ENCODE results near the gene ZNF488. TPM values are rescaled to one million over a fixed set of nuclear protein-coding genes. Genes with fewer than 3 reads are reported as not detected.
"Not testable (repeated sequence)": the region's sequence is repeated elsewhere in the genome, so short reads cannot be mapped to it uniquely, and the experiment has no call there.

The ZNF488 gene
- total RNA-seq, 1 donor from 2014 or later: 0.93 TPM

DNA sequence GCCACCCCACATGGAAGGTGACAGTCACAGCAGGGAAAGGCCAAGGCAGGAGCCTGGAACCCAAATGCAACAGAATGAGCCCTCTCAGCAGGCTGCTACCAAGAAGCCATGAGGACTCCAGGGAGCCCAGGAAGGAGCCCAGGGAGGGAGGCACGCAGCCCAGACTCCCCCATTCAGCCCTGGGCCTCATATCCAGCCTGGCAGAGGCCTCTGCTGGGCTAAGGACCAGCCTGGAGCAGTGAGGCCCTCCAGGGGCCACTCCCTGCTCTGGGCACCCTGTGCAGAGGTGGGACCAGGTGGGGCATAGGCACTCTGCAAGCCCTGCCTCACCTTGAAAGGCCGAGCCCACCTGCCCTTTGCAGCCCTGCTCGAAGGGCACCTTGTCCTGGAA, 25.8 kb upstream of the ZNF488 start:
- intact Hi-C loops (cut with micrococcal nuclease): no loop called here

DNA sequence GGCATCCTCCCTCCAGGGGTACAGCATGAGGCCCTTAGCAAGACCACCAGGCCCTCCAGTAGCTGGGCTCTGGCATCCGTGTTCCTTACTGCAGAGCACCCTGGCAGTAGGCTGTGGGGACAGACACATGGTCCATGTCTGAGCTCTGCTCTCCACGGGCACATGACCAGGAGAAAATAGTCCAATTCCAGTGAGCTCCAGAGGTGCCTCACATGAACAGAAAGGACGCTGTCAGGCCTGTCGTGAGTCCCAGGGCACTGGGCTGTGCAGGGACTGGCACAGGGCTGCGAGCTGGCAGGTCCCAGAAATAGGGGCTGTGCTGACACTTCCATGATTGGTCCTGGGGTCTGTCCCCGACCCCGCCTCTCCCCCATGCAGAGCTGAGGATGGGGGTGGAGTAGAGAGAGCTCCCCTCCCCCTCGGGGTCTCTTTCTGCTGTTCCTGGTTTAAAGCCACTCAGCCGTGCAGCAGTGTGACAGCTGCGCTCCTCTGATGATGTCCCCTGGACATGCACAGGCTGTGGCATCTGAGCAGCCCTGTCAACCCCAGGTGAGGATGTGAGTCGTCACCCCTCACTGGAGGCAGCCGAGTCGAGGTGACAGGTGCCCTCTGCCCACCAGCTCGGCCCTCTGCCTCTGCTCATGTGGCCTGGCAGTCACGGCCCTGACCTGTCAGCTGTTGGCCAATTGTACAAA, 25.2 kb upstream of the ZNF488 start:
- intact Hi-C loops (cut with micrococcal nuclease): no loop called here

DNA sequence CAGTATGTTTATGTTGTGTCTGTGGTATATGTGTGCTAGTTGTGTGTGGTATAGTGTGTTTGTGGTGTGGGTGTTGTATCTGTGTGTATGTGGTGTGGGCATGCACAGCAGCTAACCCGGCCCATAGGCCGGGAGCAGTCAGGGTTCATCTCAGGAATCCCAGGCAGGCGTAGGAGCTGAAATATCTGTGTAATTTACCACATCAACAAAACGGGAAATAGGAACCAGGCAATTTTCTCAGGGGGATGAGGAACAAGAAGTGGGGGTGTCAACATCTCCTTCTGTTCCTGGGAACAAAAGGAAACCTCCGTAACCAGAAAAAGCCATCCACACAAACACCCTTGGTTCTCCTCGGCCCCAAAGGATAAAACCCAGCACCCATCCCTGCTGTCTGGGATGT, 24.5 kb upstream of the ZNF488 start:
- intact Hi-C loops (cut with micrococcal nuclease): no loop called here

DNA sequence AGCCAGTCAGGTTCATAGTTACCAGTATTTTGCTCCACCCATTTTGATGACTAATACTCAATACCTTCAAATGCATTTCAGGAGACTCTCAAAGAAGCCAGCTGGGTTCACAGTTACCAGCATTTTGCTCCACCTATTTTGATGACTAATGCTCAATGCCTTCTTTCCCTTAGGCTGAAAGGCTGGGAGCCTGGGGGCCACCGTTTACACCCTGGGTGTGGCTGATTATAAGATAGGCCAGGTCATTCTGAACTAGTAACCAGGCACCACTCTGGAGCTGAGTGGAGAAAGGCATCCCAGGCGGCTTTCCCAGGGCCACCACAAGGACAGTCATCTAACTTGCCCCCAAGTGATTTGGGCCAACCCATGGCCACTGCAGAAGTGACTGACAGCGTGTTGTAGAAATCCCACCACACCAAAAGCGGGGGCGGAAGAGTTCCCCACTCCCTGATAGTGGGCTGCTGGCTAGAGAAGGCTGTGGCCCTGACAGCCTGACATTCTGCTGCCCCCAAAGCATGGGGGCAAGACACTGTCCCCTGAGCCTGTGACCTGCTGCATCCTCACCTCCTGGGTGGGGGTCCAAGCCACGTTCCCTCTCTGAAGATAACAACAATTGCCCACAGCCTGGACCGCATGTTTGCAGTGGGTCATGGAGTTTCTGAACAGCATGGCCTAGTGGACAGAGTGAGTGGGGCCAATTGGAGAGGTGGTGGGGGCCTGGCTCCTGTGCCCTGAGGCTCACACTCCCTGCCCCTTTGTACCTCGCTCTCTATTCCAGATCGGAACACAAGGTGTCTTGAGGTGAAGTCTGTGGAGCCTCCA, 23.0 kb upstream of the ZNF488 start:
- intact Hi-C loops (cut with micrococcal nuclease): no loop called here

DNA sequence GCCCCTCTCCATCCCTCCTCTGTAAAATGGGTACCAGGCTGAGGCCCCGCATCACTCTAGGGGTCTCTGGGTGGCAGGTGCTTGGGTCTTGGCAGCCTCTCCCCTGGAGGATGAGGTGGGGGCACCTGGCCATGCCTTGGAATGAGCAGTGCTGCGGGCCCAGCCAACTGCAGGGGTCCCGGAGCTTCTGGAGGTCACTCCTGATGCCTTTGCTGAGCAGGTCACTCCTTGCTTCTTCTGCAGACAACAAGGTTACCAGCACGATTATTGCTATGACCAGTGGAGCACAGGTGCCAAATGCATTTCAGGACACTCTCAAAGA, 22.4 kb upstream of the ZNF488 start:
- intact Hi-C loops (cut with micrococcal nuclease): no loop called here

DNA sequence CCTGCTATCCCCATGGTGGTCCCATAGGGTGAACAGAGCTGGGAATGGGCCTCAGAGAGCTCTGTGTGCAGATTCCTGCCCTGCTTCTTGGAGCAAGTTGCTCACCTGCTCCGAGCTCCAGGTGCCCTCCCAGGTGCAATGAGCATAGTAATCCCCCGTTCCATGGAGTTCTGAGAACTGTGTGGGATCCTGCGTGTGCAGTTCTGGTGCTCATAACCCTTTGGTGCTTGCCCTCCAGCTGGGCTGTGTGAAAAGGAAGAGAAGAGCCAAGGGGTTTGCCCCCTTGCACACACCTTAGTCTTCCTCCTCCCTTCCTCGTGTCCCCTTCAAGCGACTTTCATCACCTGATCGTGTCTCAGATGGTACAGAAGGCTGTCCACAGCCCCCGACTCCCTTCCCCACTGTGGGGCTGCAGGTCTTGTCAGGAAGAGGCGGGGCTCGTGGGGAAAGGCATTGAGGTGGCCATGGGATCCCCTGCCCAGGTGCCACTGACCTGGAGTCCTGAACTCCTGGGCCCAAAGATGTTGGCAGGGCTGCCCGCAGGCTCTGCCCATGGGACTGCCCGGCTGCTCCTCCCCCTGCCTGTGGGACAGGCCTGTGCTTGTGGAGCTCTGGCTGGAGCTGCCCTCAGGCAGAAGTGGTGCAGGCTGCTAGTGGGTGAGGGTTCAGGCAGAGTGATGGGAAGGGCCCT, 21.9 kb upstream of the ZNF488 start:
- intact Hi-C loops (cut with micrococcal nuclease): no loop called here

DNA sequence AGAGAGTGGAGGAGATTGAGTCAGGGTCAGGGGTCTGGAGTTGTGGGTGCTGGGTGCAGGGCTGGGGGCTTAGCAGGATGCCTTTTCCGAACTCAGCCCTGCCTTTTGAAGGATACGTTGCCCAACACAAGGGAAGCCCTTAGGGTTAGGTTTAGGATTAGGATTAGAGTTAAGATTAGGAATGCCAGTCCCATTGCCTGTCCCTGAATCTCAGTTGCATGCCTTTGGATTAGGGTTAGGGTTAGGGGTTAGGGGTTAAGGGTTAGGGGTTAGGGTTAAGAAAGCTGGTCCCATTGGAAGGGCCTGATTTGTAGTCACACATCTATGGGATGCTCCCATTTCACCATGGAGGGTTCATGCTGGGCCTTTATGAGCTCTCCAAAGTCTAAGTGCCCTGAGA, 20.8 kb upstream of the ZNF488 start:
- intact Hi-C loops (cut with micrococcal nuclease): no loop called here

DNA sequence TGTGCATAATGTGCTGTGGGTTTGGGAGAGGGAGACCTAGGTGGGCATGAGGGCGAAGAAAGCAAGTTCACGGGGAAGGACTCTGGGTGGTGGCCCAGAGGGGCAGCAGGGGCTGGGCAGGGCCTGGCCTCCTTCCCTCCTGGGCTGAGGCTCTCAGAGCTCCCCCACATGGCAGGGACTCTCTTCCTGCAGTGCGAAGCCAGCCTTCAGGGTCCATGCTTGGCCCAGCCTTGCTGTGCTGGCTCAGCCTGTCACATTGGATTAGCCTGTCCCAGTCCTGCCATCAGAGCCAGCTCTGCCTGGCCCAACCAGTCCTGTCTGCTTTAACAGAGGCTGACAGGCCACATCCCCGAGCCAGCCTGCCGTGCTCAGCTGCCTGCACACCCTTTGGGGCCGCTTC, 20.4 kb upstream of the ZNF488 start:
- intact Hi-C loops (cut with micrococcal nuclease): no loop called here

DNA sequence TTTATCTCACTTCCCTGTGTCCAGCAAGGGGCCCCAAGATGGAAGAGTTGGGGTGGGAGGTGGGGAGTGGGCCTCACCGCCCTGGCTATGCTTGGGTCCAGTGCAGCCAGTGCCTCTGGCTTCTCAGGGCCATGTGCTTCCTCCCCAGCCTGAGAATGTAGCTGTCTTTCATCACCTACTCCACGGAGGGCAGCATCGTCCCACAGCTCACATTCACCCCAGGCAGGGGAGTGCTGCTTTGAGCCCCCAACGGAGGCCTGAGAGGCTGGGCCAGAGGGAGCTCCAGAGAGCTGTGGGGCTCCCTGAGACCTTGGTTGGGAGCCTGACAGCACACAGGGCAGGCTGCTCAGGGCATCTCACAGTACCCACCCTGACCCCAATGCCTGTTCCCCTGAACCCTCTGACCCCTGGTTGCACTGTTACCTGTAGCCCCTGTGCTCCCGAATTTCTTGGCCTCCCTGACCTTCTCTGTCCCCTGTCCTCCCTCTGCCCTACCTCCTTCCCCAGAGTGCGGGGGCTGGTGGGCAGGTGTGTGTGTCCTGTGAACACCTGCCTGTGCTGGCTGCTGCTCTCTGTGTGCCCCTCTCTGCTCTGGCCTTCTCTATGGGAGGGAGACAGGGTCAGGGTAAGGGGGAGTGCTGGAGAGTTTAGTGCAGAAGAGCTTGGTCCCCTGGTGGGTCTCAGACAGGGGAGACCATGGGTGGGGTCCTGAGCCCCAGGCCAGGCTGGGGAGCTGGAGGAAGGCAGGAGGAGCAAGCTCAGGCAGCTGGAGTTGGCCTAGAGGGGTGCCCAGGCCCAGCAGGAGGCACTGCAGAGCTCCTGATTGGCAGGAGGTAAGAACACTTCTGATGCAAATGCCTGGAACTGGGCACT, 19.6 kb upstream of the ZNF488 start:
- intact Hi-C loops (cut with micrococcal nuclease): no loop called here

DNA sequence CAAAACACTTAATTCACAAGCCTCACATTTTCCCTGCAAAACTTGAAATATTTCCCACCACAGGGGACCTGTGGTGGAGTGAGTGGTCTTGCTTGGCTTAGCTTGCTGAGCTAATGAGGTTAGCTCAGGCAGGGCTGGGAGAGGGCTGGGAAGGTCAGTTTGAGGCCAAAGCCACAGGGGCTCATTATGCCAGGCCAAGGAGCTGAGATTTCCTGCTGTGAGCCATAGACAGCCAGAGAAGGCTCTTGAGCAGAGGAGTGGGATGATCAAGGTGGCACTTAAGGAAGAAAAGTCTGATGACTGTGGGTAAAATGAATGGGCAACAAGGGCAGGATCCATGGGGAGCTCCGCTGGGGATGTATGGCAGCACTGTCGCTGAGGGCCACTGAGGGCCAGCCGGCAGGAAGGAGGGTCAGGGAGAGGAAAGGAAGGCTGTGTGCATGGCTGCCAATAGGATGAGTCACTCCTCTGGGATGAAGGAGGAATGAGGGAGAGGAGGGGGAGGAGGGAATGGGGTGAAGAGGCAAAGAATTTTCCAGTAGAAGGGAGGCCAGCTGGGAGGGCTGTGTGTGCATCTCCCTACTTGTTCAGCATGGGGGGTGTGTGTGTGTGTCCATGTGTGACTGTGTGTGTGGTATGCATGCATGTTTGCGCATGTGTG, 18.7 kb upstream of the ZNF488 start:
- intact Hi-C loops (cut with micrococcal nuclease): no loop called here

DNA sequence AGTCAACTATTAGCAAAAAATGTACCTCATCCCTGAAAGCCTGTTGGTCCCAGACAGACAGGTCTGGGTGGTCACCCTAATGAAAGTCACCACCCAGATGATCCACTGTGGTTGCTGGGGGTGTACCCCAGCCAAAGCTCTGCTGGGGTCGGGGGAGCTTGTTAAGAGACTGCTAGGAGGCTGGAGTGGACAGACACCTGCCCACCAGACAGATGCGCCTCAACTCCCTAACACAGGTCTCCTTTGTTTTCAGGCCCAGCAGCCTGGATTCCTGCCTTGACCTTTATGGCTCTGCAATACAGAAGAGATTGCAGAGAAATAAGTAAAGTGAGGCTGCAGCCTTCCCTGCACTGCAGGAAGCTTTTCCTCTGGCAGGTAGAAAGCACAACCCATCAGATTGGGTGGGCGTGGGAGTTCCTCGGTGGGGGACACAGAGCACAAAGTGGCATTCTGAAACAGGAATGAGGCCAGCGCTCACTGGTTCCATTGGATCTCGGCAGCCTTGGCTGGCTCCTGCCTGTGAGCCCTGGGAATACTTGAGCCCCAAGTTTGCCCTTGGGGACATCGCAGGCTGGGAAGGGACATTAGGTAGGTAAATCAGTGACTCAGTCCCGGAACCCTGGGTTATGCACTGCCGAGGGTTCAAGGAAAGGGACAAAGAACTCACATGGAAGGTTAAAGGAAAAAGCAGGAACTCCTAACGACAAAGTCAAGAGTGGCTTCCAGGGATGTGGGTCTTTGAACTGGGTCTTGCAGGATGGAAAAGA, 18.0 kb upstream of the ZNF488 start:
- intact Hi-C loops (cut with micrococcal nuclease): no loop called here

DNA sequence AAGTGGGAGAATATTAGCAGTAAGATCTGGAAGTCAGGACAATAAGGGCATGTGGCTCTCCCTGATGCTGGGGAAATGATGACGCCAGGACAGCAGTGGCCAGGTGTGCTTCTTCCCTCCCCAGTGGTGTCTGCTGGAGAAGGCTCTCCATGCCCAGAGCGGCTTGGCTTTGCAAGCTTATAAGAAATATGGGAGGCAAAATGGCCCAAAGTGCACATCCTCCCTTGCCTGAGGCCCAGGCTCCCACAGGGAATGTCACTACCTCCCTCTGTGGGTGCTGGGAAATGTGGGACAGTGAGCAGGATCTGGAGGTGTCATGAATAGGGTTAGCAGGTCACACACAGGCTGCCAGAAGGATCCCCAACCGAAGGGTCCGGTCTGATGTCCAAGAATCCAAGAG, 17.1 kb upstream of the ZNF488 start:
- intact Hi-C loops (cut with micrococcal nuclease): no loop called here

DNA sequence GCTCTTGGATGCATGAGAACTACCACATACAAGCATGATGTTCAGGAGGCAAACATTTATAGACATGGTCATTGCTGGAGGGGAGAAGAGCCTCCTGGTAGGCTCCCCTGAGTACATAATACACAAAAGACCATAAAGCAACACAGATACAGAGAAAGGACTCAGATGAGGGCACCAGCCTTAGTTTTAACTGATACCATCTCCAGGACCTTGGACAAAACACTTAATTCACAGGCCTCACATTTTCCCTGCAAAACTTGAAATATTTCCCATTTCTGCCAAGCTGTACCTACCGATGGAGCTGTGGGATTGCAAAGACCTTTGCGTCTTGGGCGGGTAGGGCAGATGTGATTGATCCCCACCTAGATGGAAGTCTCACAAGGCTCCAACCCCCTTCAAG, 16.7 kb upstream of the ZNF488 start:
- intact Hi-C loops (cut with micrococcal nuclease): no loop called here

DNA sequence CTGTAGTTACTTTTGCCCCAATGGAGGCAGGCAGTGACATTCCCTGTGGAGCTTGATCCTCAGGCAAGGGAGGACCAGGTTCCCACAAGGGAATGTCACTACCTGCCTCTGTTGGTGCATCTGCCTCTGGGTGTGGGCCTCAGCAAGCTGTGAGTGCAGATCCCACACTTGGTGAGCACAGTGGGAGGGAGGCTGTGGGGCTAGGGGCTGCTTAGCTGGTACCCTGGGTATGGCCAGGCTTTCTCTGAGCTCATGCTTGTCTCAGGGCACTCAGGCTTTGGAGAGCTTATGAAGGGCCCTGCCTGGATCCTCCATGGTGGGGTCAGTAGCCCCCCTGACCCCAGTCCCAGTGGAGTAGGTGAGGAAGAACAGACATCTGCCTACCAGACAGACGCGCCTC, 16.2 kb upstream of the ZNF488 start:
- intact Hi-C loops (cut with micrococcal nuclease): no loop called here

DNA sequence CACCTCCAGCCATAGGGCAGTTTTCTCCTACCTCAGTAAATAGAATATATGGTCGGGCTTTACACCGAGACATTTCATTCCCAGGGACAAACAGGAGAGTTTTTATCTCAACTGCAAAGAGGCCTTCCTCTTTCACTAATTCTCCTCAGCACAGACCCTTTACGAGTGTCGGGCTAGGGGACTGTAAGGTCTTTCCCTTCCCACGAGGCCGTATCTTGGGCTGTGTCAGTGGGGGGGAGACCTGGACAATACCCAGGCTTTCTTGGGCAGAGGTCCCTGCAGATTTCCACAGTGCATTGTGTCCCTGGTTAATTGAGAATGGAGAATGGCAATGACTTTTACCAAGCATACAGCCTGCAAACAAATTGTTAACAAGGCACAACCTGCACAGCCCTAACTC, 13.2 kb upstream of the ZNF488 start:
- intact Hi-C loops (cut with micrococcal nuclease): no loop called here

DNA sequence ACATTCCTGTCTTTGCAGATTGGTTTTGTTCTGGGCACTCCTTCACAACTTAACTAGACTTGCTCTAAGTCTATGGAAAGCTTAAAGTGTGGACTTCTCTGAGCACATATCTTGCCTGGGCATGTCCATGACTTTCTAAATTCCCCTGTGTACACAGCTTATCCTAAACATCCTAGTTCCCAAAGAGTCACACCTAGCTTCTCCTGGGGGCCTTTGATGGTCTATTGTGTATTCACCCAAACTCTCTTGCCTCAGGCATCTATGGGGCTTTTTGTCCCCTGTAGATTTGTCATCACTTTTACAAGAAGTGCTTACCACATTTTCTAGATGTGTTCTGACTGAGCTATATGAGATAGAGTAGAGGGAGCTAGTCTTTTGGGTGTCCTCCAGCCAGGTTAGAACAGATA, 12.2 kb upstream of the ZNF488 start:
- intact Hi-C loops (cut with micrococcal nuclease): no loop called here

DNA sequence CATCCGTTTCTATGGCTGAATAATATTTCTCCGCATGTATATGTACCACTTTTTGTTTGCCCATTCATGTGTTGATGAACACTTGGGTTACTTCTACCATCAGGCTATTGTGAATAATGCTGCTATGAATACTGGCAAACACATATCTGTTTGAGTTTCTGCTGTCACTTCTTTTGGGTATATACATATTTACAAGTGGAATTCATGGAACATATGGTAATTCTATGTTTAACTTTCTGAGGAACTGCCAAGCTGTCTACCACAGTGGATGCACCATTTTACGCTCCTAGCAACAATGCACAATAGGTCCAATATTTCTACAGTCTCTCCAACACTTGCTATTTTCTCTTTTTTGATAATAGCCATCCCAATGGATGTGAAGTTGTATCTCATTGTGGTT, 5.5 kb upstream of the ZNF488 start:
- intact Hi-C loops (cut with micrococcal nuclease): no loop called here

DNA sequence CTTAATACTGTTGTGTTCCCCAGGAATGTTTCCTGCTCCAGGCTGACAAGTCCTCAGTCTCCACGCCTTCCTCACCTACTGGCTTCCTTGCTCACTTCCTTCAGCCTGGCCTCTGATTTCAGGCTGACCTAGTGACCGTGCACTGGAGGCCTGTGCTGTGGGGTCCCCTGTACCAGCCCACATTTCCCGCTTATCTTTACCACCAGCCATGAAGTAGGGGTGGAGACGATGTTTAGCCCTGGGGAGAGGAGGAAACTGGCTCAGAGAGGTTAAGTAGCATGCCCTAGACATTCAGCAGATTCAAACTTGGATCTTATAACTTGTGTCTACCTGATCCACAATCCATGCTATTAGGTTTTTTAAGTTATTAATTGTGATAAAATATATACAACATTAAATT, 4.8 kb upstream of the ZNF488 start:
- intact Hi-C loops (cut with micrococcal nuclease): no loop called here

DNA sequence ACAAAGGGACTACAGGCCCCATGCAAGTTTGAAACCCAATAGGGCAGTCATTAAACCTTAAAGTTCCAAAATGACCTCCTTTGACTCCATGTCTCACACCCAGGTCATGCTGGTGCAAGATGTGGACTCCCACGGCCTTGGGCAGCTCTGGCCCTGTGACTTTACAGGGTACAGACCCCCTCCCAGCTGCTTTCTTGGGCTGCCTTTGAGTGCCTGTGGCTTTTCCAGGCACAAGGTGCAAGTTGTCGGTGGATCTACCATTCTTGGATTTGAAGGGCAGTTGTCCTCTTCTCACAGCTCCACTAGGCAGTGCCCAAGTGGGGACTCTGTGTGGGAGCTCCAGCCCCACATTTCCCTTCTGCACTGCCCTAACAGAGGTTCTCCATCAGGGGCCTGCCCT, 2.0 kb upstream of the ZNF488 start:
- intact Hi-C loops (cut with micrococcal nuclease): not testable (repeated sequence)

Measured in T-helper 2 cell treated with Interferon-gamma antibody and Interleukin-4, amounts not matched to agents 100 ng/mL and 5 ng/mL, for 36 hours (primary cell).